Renal pelvis (tissue), 4 donors: ENCODE results near the gene SHPK. TPM values are rescaled to one million over a fixed set of nuclear protein-coding genes. Genes with fewer than 3 reads are reported as not detected.
"Not testable (repeated sequence)": the region's sequence is repeated elsewhere in the genome, so short reads cannot be mapped to it uniquely, and the experiment has no call there.

Experiments
- DNase-seq: peaks from one replicate; pipeline ENCODE4 v3.0.0-alpha.2; 2013
- polyA plus RNA-seq, 3 donors: library from polyadenylated mRNA; unstranded; fragments of 120-200 nt; gene quantifications; one replicate each; pipeline ENCODE4 v1.2.1, GENCODE V29; 2013; ENCODE audit not compliant: insufficient read length in 3 of 3

Gene SHPK
- polyA plus RNA-seq, 3 donors, result 13.6 to 20.8 (median 15.6) TPM

GRCh38 chr17:3592216-3592860 lies 43.7 kb downstream of the SHPK start:
- DNase-seq, result no peak

GRCh38 chr17:3590768-3591167 lies 45.3 kb downstream of the SHPK start:
- DNase-seq, result no peak

- no peak for DNase-seq
These were observed 45.8 kb downstream of the SHPK start for GRCh38 chr17:3590231-3590630.

GRCh38 chr17:3589784-3590183 lies 46.3 kb downstream of the SHPK start:
- no peak for DNase-seq

- no peak for DNase-seq
These were observed 50.2 kb downstream of the SHPK start for GRCh38 chr17:3585826-3586225.

GRCh38 chr17:3583456-3583855 lies 52.6 kb downstream of the SHPK start:
- no peak for DNase-seq

- peak; percentile 11 for DNase-seq
These were observed 53.1 kb downstream of the SHPK start for GRCh38 chr17:3582915-3583314.

GRCh38 chr17:3578667-3579066 lies 57.4 kb downstream of the SHPK start:
- DNase-seq, result not testable (repeated sequence)

- no peak for DNase-seq
These were observed 59.1 kb downstream of the SHPK start for GRCh38 chr17:3576970-3577369.

- no peak for DNase-seq
These were observed 60.5 kb downstream of the SHPK start for GRCh38 chr17:3575511-3575910.

- DNase-seq, result no peak
These were observed 61.8 kb downstream of the SHPK start for GRCh38 chr17:3574231-3574630.

GRCh38 chr17:3573246-3574100 lies 62.6 kb downstream of the SHPK start:
- DNase-seq, result no peak

GRCh38 chr17:3572231-3572630 lies 63.8 kb downstream of the SHPK start:
- DNase-seq, result no peak

GRCh38 chr17:3571043-3571900 lies 64.8 kb downstream of the SHPK start:
- DNase-seq, result no peak

GRCh38 chr17:3569534-3570137 lies 66.4 kb downstream of the SHPK start:
- no peak for DNase-seq

GRCh38 chr17:3566551-3566950 lies 69.5 kb downstream of the SHPK start:
- no peak for DNase-seq

GRCh38 chr17:3565143-3565542 lies 70.9 kb downstream of the SHPK start:
- no peak for DNase-seq

GRCh38 chr17:3564241-3564640 lies 71.8 kb downstream of the SHPK start:
- DNase-seq, result not testable (repeated sequence)

GRCh38 chr17:3559270-3559645 lies 76.8 kb downstream of the SHPK start:
- no peak for DNase-seq

GRCh38 chr17:3558603-3559269 lies 77.3 kb downstream of the SHPK start:
- no peak for DNase-seq
